HG02970 (cell line): ENCODE data around the gene SMTNL1.

Experiments
- ATAC-seq: cut with Tn5 transposase; IDR thresholded peaks from one replicate; pipeline ENCODE4 v1.9.1; 2021; ENCODE audit warnings: mild to moderate bottlenecking, moderate library complexity, moderate number of reproducible peaks; ENCODE audit not compliant: unreplicated experiment, low FRiP score

The SMTNL1 gene

DNA sequence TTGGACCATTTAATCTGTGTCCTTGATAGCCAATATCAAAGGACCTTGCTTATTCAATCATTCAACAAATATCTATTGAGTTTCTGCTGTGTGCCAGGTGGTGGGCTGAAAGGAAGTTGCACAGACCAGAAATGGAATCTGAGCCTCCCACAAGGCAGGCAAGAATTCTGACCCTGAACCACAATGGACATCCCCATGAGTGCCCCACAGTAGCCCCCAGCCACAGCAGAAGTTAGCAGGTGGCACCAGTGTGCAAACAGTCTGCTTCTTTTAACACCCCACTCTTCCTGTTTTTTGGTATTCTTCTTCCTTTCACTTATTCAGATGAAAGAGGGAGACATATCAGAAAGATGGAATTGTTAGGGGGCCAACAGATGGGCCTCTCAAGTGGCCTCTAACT is 47.9 kb downstream of the SMTNL1 start:
- no peak for ATAC-seq

- no peak for ATAC-seq
Measured at GRCh38 chr11:57586711-57587245, 49.4 kb downstream of the SMTNL1 start.

DNA sequence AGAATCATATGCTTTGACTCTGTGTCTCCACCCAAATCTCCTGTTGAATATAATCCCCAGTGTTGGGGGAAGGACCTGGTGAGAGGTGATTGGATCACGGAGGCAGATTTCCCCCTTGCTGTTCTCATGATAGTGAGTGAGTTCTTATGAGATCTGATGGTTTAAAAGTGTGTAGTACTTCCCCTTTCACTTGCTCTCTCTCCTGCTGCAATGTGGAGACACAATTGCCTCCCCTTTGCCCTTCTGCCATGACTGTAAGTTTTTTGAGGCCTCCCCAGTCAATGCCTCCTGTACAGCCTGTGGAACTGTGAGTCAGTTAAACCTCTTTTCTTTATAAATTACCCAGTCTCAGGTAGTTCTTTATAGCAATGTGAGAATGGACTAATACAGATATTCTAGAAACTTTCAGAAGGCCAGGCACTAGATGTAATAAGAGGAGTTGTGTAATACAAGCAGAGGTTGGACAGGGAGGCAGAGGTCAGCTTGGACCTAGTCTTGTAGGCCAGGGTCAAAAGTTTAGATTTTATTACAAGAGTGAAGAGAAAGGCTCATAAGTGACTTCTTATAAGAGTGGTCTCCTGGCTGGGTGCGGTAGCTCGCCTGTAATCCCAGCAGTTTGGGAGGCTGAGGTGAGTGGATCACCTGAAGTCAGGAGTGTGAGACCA is 50.8 kb downstream of the SMTNL1 start:
- no peak for ATAC-seq

GRCh38 chr11:57596266-57596885 is 59.0 kb downstream of the SMTNL1 start:
- no peak for ATAC-seq

DNA sequence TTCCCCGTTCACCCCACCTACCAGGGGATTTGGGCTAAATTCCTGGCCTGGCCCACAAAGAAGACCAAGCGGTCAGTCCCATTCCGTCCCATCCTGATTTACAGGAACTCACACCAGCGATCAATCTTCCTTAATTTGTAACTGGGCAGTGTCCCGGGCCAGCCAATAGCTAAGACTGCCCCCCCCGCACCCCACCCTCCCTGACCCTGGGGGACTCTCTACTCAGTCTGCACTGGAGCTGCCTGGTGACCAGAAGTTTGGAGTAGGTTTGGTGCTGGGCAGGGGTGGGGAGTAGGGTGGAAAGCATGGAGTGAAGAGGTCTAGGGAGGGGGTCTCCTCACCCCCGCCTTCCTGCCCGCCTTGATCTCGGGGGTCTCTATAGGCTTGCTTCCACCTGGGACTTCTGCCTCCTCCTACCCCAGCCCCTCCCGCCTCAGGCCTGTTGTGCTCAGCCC is 60.1 kb downstream of the SMTNL1 start, which contains the start of gene SERPING1:
TSS of gene SERPING1 (plus strand) at position 225 of the 455 bp plus-strand sequence. CDS start 586 bp downstream, outside the sequence.
- ATAC-seq = no peak

DNA sequence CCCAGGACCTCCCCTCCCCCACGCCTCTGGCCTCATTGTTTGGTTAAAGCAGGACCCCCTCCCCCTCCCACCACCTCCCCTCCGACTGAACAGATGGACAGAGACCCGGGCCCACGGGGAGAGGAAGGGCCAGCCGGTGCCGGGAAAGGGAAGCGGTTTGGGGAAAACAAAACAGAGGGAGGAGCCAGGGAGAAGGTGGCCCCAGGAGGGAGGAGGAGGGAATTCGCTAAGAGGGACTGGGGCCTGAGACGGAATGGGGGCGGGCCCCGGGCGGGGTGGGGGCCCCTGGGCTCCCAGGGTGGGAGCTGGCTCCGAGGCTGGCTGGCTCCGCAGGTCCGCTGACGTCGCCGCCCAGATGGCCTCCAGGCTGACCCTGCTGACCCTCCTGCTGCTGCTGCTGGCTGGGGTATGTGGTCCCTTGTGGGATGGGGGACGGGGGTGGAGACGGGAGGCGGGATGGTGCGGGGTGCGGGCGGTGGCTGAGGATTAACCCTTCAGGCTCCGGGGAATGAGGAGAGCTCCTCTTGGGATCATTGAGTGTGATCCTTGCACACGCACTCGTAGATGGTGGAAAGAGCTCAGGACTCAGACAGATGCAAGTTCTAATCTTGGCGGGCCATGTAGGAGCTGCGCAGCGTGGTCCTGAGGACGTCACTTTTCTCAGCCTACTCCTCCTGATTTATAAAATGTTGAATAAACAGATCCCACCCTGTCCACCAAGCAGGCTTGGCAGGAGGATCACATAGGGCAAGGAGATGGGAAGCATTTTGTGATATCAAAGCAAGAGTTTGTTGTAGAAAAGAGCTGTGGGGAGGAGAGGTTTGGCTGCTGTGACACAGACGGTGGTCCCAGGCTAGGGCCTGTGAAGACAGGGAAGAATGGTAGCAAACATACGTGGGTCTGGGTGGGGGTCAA is 60.8 kb downstream of the SMTNL1 start:
- no peak for ATAC-seq

- ATAC-seq = no peak
Measured at GRCh38 chr11:57598831-57599155, 61.4 kb downstream of the SMTNL1 start.

GRCh38 chr11:57599381-57599780 is 62.0 kb downstream of the SMTNL1 start:
- ATAC-seq = no peak
